Lower lobe of right lung (tissue), 2 donors: ENCODE measurements around the gene NEK4. TPM values are rescaled to one million over a fixed set of nuclear protein-coding genes. Genes with fewer than 3 reads are reported as not detected.
A peak's percentile ranks its signal among the peaks of the same experiment; 100 is the strongest.

Experiments used
- ATAC-seq, 2 donors: fragments of 200-7000 bp; cut with Tn5 transposase; one replicate each; pipeline ENCODE4 v1.9.1; 2020 to 2022; ENCODE audit warnings: mild to moderate bottlenecking in 2 of 2, moderate library complexity in 2 of 2
- DNase-seq: peaks from one replicate; pipeline ENCODE4 v3.0.0-alpha.2; 2020
- H3K27ac ChIP-seq: fragments of 200-600 bp; one replicate; pipeline ENCODE4 v1.8.0; 2022
- H3K27me3 ChIP-seq: fragments of 200-600 bp; one replicate; pipeline ENCODE4 v1.8.0; 2022; ENCODE audit warnings: low read depth
- H3K36me3 ChIP-seq: fragments of 200-600 bp; one replicate; pipeline ENCODE4 v1.8.0; 2022; ENCODE audit warnings: mild to moderate bottlenecking
- H3K4me1 ChIP-seq: fragments of 200-600 bp; one replicate; pipeline ENCODE4 v1.8.0; 2022
- H3K4me3 ChIP-seq: fragments of 200-600 bp; one replicate; pipeline ENCODE4 v1.8.0; 2022; ENCODE audit warnings: mild to moderate bottlenecking
- H3K9me3 ChIP-seq: fragments of 200-600 bp; one replicate; pipeline ENCODE4 v1.8.0; 2022
- intact Hi-C: fragments of 100-400 bp; cut with DNase I; formaldehyde crosslinking; loops from one replicate; pipeline ENCODE4 v1.11.0; 2022
- total RNA-seq: library from RNA; stranded (reverse); fragmentation: NEBNext Ultra II Directional; extraction: Animal tissue kit (Norgen Biotek cat#: 25700); gene quantifications from one replicate; pipeline ENCODE4 v1.2.1, GENCODE V29; 2021
- TF ChIP-seq, protein P1 (sequence below): fragments of 200-600 bp; IDR thresholded peaks from one replicate; pipeline ENCODE4 v1.8.0; 2022; ENCODE audit warnings: antibody characterized with exemption, mild to moderate bottlenecking
- donor health status: DM: no; HTN: yes; CAD: no; lungs with severe emphysema.

Gene NEK4
- total RNA-seq, 1 donor from 2014 or later = 25.1 TPM

DNA sequence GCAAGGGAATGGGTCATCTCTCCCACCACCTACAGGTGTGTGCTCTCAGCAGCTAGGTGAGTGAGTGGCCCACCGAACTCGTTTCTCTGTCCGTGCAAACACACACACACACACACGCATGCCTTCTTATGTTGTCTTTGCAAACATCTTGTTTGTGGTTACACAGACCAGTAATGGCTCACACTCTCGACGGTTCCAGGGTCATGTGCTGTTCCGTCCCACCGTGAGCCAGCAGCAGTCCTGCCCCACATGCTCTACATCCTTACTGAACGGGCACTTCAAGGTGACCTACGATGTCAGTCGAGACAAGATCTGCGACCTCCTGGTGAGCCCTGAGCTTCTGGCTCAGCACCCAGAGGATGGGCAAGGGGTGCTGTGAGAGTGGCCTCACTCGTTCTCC, 11.0 kb upstream of the NEK4 start:
- H3K27me3 ChIP-seq = no peaks in the 10 kb centered on the region
- DNase-seq = peak; percentile 14
- TF ChIP-seq, protein P1, sequence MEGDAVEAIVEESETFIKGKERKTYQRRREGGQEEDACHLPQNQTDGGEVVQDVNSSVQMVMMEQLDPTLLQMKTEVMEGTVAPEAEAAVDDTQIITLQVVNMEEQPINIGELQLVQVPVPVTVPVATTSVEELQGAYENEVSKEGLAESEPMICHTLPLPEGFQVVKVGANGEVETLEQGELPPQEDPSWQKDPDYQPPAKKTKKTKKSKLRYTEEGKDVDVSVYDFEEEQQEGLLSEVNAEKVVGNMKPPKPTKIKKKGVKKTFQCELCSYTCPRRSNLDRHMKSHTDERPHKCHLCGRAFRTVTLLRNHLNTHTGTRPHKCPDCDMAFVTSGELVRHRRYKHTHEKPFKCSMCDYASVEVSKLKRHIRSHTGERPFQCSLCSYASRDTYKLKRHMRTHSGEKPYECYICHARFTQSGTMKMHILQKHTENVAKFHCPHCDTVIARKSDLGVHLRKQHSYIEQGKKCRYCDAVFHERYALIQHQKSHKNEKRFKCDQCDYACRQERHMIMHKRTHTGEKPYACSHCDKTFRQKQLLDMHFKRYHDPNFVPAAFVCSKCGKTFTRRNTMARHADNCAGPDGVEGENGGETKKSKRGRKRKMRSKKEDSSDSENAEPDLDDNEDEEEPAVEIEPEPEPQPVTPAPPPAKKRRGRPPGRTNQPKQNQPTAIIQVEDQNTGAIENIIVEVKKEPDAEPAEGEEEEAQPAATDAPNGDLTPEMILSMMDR = no peak
- H3K27ac ChIP-seq = no peak overlapping the region
- intact Hi-C loops = no loop called here
- H3K9me3 ChIP-seq = no peaks in the 10 kb centered on the region
- ATAC-seq = no peak
- H3K4me1 ChIP-seq = no peaks in the 10 kb centered on the region
- no peak overlapping the region for H3K4me3 ChIP-seq
- no peaks in the 10 kb centered on the region for H3K36me3 ChIP-seq

DNA sequence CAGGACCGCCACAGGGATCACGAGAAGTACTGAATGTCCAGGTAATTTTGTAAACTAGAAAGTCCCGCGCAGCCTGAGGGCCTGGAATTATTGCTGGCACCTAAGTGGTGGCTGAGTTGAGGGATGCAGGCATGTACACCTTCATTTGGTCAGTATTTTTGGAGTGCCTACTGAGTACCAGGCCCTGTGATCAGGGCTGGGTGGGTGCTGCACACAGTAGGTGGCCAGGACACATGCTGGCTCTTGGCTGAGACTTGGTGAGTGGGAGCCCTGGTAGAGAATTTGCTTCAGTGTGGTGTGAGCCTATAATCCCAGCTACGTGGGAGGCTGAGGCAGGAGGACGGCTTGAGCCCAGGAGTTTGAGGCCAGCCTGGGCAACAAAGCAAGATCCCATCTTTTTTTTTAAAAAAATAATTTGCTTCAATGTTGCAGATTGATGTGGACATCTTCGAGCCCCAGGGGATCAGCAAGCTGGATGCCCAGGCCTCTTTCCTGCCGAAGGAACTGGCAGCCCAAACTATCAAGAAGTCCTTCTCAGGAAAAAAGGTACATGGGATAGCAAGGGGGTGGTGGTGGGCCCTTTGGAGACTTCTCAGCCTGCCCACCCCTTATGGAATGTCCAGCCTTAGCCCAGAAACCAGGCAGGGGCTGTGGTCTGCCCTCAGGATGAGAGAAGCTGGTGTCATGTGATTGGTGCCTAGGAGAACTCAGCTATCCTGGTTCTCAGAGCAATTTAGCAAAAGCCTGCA, 9.3 kb upstream of the NEK4 start:
- no peak for ATAC-seq

DNA sequence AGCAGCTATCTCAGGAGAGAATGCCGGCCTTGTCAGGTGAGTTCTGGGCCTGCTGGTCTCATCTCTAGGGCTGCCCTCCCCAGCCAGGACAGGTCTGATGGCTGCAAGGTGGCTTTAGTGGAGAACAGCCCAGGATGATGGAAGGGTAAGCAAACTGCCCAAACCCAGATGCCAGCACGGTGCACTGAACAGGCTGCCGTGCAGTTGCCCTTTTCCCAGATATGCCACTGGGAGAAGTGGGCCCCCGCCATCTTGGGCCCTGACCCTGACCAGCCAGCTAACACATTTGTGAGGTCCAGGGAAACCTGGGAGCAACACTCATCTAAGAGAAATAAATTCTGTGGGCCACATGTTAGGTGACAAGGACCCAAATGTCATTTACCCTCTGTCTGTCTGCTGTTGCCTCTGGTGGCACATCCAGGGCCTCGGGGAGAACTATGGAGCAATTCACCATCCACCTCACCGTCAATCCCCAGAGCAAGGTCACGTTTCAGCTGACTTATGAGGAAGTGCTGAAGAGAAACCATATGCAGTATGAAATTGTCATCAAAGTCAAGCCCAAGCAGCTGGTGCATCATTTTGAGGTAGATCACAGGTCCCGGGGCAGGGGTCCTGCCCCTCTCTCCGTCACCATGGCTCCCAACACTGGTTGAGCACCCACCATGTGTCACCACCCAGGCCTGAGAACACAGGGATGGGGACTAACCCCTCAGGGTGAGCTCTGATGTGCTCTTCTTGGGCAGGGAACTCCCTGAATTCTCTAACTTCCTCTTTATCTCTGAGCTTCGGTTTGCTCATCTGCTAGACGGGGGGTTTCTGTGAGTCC, 8.5 kb upstream of the NEK4 start:
- ATAC-seq (no peak), DNase-seq (peak; percentile 18)
- Histone ChIP-seq H3K4me3 (no peak overlapping the region), H3K27me3 (no peaks in the 10 kb centered on the region), H3K27ac (no peak overlapping the region), H3K4me1 (no peaks in the 10 kb centered on the region), H3K36me3 (no peaks in the 10 kb centered on the region), H3K9me3 (no peaks in the 10 kb centered on the region)
- TF ChIP-seq, protein P1 = no peak
- intact Hi-C loops = no loop called here

More for the DNA sequence above, 9.3 kb upstream of the NEK4 start:
- intact Hi-C loops = no loop called here
- H3K4me1 ChIP-seq = no peaks in the 10 kb centered on the region
- TF ChIP-seq, protein P1 = no peak
- DNase-seq = peak; percentile 16
- no peaks in the 10 kb centered on the region for H3K36me3 ChIP-seq
- H3K27ac ChIP-seq = no peak overlapping the region
- H3K27me3 ChIP-seq = no peaks in the 10 kb centered on the region
- no peaks in the 10 kb centered on the region for H3K9me3 ChIP-seq
- no peak overlapping the region for H3K4me3 ChIP-seq

DNA sequence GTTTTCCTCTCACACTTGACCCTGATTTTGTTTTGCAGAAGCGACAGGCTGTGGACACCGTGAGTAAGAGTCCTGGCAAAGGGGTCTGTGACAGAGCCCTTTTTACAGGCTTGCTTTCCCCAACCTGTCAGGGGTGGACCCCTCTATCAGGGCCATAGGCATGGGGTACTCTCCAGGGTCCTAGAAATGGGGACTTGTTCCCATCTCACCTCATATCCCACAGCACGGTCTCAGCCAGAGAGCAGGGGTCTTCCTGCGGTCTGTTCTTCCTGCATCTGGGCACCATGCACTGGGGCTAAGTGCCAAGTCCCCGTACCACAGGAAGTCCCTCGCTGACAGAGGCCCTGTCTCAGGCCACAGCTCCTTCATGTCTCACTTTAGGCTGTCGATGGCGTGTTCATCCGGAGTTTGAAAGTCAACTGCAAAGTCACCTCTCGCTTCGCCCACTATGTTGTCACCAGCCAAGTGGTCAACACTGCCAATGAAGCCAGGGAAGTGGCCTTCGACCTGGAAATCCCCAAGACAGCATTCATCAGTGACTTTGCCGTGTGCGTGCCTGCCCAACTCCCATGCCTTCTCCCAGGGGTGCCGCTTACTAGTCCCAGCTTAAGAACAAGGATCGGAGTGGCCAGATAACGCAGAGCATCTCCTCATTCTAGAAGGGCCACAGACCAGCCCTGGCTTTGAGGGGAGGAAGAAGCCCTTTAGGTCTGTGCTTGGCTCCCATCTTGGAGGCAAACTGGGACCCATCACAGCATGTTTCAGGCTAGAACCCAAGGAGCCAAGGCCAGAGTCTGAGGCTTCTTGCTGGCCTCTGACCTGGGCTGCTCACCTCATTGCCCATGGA, 7.4 kb upstream of the NEK4 start:
- no peaks in the 10 kb centered on the region for H3K9me3 ChIP-seq
- H3K4me3 ChIP-seq = no peak overlapping the region
- no peaks in the 10 kb centered on the region for H3K27me3 ChIP-seq
- ATAC-seq = no peak
- no peaks in the 10 kb centered on the region for H3K36me3 ChIP-seq
- intact Hi-C loops = no loop called here
- no peak overlapping the region for H3K27ac ChIP-seq
- no peaks in the 10 kb centered on the region for H3K4me1 ChIP-seq
- DNase-seq = peak; percentile 20
- TF ChIP-seq, protein P1 = no peak
